Smooth muscle cell (in vitro differentiated cells): ENCODE data around the gene ANKRD39. TPM values are rescaled to one million over a fixed set of nuclear protein-coding genes. Genes with fewer than 3 reads are reported as not detected.

Source experiments
- DNase-seq: peaks from one replicate; lab custom pipeline; 2025; ENCODE audit not compliant: unreplicated experiment; lab: John Stamatoyannopoulos, UW
- H2AFZ ChIP-seq: fragments of 200-600 bp; sonication (generic); 2 replicates; pipeline ENCODE4 v1.6.0; 2016; ENCODE audit warnings: antibody characterized with exemption, low read depth, mild to moderate bottlenecking
- H3F3A ChIP-seq: fragments of 200-600 bp; sonication (generic); 2 replicates; pipeline ENCODE4 v1.6.0; 2017; ENCODE audit warnings: antibody characterized with exemption, low read depth
- H3K27ac ChIP-seq: fragments of 200-600 bp; sonication (generic); 2 replicates; pipeline ENCODE4 v1.5.1; 2016; ENCODE audit warnings: low read depth, mild to moderate bottlenecking
- H3K27me3 ChIP-seq: fragments of 200-600 bp; sonication (generic); 2 replicates; pipeline ENCODE4 v1.6.1; 2016; ENCODE audit warnings: low read depth, mild to moderate bottlenecking
- H3K36me3 ChIP-seq: fragments of 200-600 bp; sonication (generic); 2 replicates; pipeline ENCODE4 v1.5.1; 2016; ENCODE audit warnings: low read depth
- H3K4me1 ChIP-seq: fragments of 200-600 bp; sonication (generic); 2 replicates; pipeline ENCODE4 v1.5.1; 2016; ENCODE audit warnings: low read depth
- H3K4me2 ChIP-seq: fragments of 200-600 bp; sonication (generic); 2 replicates; pipeline ENCODE4 v1.6.0; 2016; ENCODE audit warnings: mild to moderate bottlenecking
- H3K4me3 ChIP-seq: fragments of 200-600 bp; sonication (generic); 2 replicates; pipeline ENCODE4 v1.5.1; 2016; ENCODE audit warnings: mild to moderate bottlenecking
- H3K79me2 ChIP-seq: fragments of 200-600 bp; sonication (generic); 2 replicates; pipeline ENCODE4 v1.6.0; 2016; ENCODE audit warnings: low read depth, mild to moderate bottlenecking
- H3K9ac ChIP-seq: fragments of 200-600 bp; sonication (generic); 2 replicates; pipeline ENCODE4 v1.6.0; 2016; ENCODE audit warnings: low read depth
- H3K9me3 ChIP-seq: fragments of 200-600 bp; sonication (generic); replicated peaks from 2 replicates; pipeline ENCODE4 v1.5.1; 2016; ENCODE audit warnings: low read depth
- H4K20me1 ChIP-seq: fragments of 200-600 bp; sonication (generic); 2 replicates; pipeline ENCODE4 v1.6.0; 2016; ENCODE audit warnings: low read depth
- WGBS: methylation state at CpG from one replicate; pipeline ENCODE4 v1.1.7; 2016; ENCODE audit warnings: low lambda C conversion rate; 5-methylcytosine and 5-hydroxymethylcytosine counted together
- polyA plus RNA-seq: library from polyadenylated mRNA; unstranded; fragments of >200 nt; fragmentation: Nextera tagmentation; extraction: Ambion mirVana; gene quantifications from 2 replicates; pipeline ENCODE4 v1.2.1, GENCODE V29; 2016
- total RNA-seq: library from RNA; depleted of rRNA; stranded (reverse); fragments of >200 nt; gene quantifications from 2 replicates; pipeline ENCODE4 v1.2.3, GENCODE V29; 2014
- TF ChIP-seq, protein P1 (sequence below): fragments of 200-600 bp; sonication (generic); IDR thresholded peaks from 2 replicates; pipeline ENCODE4 v1.5.1; 2017; ENCODE audit warnings: borderline replicate concordance, mild to moderate bottlenecking, antibody characterized with exemption; ENCODE audit not compliant: insufficient read depth, poor library complexity, severe bottlenecking

ANKRD39 gene
- total and polyA plus RNA-seq, 2 experiments from 2014 or later: 7.9 to 16.5 TPM

GRCh38 chr2:96809951-96810782 lies 47.6 kb downstream of the ANKRD39 start:
- Histone ChIP-seq H3K4me3 (no peak overlapping the region), H3K27ac (no peak overlapping the region), H3K4me1 (peaks cover under 1% of the 10 kb centered on the region), H2AFZ (no peak overlapping the region), H3F3A (no peaks in the 10 kb centered on the region), H3K9me3 (no peaks in the 10 kb centered on the region), H3K9ac (no peak overlapping the region), H3K4me2 (no peak overlapping the region), H4K20me1 (no peaks in the 10 kb centered on the region), H3K27me3 (no peaks in the 10 kb centered on the region), H3K79me2 (no peaks in the 10 kb centered on the region), H3K36me3 (no peaks in the 10 kb centered on the region)
- no peak for DNase-seq
- TF ChIP-seq, protein P1, sequence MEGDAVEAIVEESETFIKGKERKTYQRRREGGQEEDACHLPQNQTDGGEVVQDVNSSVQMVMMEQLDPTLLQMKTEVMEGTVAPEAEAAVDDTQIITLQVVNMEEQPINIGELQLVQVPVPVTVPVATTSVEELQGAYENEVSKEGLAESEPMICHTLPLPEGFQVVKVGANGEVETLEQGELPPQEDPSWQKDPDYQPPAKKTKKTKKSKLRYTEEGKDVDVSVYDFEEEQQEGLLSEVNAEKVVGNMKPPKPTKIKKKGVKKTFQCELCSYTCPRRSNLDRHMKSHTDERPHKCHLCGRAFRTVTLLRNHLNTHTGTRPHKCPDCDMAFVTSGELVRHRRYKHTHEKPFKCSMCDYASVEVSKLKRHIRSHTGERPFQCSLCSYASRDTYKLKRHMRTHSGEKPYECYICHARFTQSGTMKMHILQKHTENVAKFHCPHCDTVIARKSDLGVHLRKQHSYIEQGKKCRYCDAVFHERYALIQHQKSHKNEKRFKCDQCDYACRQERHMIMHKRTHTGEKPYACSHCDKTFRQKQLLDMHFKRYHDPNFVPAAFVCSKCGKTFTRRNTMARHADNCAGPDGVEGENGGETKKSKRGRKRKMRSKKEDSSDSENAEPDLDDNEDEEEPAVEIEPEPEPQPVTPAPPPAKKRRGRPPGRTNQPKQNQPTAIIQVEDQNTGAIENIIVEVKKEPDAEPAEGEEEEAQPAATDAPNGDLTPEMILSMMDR: no peak
- 94% methylated on average over 12 of the region's 12 CpGs for WGBS

DNA sequence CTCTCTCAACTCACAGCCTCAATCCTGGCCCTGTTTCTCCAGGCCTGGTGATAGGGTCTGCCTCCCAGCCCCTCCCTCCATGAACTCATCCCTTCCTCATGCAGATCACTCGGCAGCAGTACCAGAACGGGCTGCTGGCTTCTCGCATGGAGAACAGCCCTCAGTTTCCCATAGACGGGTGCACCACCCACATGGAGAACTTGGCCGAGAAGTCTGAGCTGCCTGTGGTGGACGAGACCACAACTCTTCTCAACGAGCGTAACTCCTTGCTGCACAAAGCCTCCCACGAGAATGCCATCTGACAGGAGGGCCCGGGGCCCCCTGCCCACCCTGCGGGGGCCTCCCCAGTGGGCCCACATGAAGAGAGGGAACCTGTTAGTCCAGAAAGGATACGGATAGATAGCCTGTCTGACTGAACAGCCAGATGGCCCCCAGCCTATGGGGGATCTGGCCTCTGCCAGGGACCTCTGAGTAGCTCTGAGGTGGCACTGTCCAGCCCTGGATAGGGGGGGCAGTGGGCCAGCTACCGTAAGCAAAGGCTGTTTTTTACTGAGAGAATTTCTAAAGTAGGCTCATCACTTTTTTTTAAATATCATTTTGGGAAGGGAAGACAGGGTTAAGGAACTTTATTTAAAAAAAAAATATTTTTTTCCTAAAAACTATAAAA lies 48.5 kb downstream of the ANKRD39 start:
- Histone ChIP-seq H3K9ac (no peak overlapping the region), H3K4me1 (peaks cover 3% of the 10 kb centered on the region), H3K36me3 (no peaks in the 10 kb centered on the region), H2AFZ (no peak overlapping the region), H3K9me3 (no peaks in the 10 kb centered on the region), H3K79me2 (no peaks in the 10 kb centered on the region), H3K4me2 (no peak overlapping the region), H3K27ac (no peak overlapping the region), H3F3A (no peaks in the 10 kb centered on the region), H4K20me1 (no peaks in the 10 kb centered on the region), H3K27me3 (no peaks in the 10 kb centered on the region), H3K4me3 (no peak overlapping the region)
- DNase-seq: no peak
- TF ChIP-seq, protein P1: no peak
- WGBS: 93% methylated on average over 13 of the region's 13 CpGs

- H3K36me3 ChIP-seq: no peaks in the 10 kb centered on the region
- H3K4me2 ChIP-seq: no peak overlapping the region
- H3K4me1 ChIP-seq: peaks cover 3% of the 10 kb centered on the region
- DNase-seq: no peak
- no peaks in the 10 kb centered on the region for H4K20me1 ChIP-seq
- no peak overlapping the region for H3K27ac ChIP-seq
- WGBS: 92% methylated on average over 10 of the region's 10 CpGs
- no peaks in the 10 kb centered on the region for H3K79me2 ChIP-seq
- no peaks in the 10 kb centered on the region for H3F3A ChIP-seq
- H3K9ac ChIP-seq: no peak overlapping the region
- no peak overlapping the region for H3K4me3 ChIP-seq
- no peaks in the 10 kb centered on the region for H3K9me3 ChIP-seq
- TF ChIP-seq, protein P1: no peak
- no peaks in the 10 kb centered on the region for H3K27me3 ChIP-seq
- no peak overlapping the region for H2AFZ ChIP-seq
Observed at GRCh38 chr2:96808176-96808837, 49.5 kb downstream of the ANKRD39 start.
